Activated naive CD4-positive, alpha-beta T cell treated with anti-CD3 and anti-CD28 coated beads, Interleukin-2, amount 50 U/mL, for 72 hours (primary cell): ENCODE results near the gene OR2B3. TPM values are rescaled to one million over a fixed set of nuclear protein-coding genes. Genes with fewer than 3 reads are reported as not detected.
"Not testable (repeated sequence)": the region's sequence is repeated elsewhere in the genome, so short reads cannot be mapped to it uniquely, and the experiment has no call there.

Experiments
- ATAC-seq, 2 donors: fragments of 150-1000 bp; cut with Tn5 transposase; 2 replicates each; pipeline ENCODE4 v1.10.0; 2021; ENCODE audit warnings: mild to moderate bottlenecking in 2 of 2, moderate library complexity in 2 of 2
- DNase-seq, 2 donors: peaks; one replicate each; pipeline ENCODE4 v3.0.0; 2021 to 2022; ENCODE audit warnings: low spot score in 2 of 2
- H3K27ac Mint-ChIP-seq, 2 donors: one replicate each; pipeline ENCODE4 v1.8.0; 2022; ENCODE audit warnings: mild to moderate bottlenecking in 2 of 2, mixed read lengths in 2 of 2
- H3K36me3 Mint-ChIP-seq, 2 donors: one replicate each; pipeline ENCODE4 v1.8.0; 2022; ENCODE audit warnings: mixed read lengths in 2 of 2
- H3K9me3 Mint-ChIP-seq, 2 donors: one replicate each; pipeline ENCODE4 v1.8.0; 2022; ENCODE audit warnings: mixed read lengths in 2 of 2
- total RNA-seq, 2 donors: library from RNA; stranded (reverse); gene quantifications; one replicate each; pipeline ENCODE4 v1.2.3, GENCODE V29; 2022

OR2B3 gene
- not detected for total RNA-seq

GRCh38 chr6:29087213-29087612 lies at the start of gene OR2B3:
Gene OR2B3 (minus strand): TSS chr6:29087313. CDS start chr6:29087248, 65 bp downstream.
- H3K27ac Mint-ChIP-seq: no peak within 1 kb of the TSS
- H3K36me3 Mint-ChIP-seq: no peaks in the 10 kb centered on the region
- no peaks in the 10 kb centered on the region for H3K9me3 Mint-ChIP-seq
- no peak for DNase-seq
- no peak for ATAC-seq

GRCh38 chr6:29131691-29132090 lies 44.6 kb upstream of the OR2B3 start:
- no peak for ATAC-seq
- Mint-ChIP-seq H3K36me3 (no peaks in the 10 kb centered on the region), H3K9me3 (no peaks in the 10 kb centered on the region), H3K27ac (no peak overlapping the region)
- DNase-seq: no peak

- Mint-ChIP-seq H3K27ac (no peak overlapping the region), H3K9me3 (no peaks in the 10 kb centered on the region), H3K36me3 (no peaks in the 10 kb centered on the region)
- DNase-seq: no peak
- ATAC-seq: no peak
Observed at GRCh38 chr6:29130644-29131043, 43.5 kb upstream of the OR2B3 start.

- no peaks in the 10 kb centered on the region for H3K36me3 Mint-ChIP-seq
Observed at GRCh38 chr6:29129326-29130012, 42.4 kb upstream of the OR2B3 start.

GRCh38 chr6:29114964-29115363 lies 27.9 kb upstream of the OR2B3 start:
- not testable (repeated sequence) for H3K36me3 Mint-ChIP-seq, DNase-seq, ATAC-seq, H3K27ac Mint-ChIP-seq, H3K9me3 Mint-ChIP-seq

More at GRCh38 chr6:29129326-29130012, 42.4 kb upstream of the OR2B3 start:
- ATAC-seq (no peak), DNase-seq (no peak)
- Mint-ChIP-seq H3K27ac (no peak overlapping the region), H3K9me3 (no peaks in the 10 kb centered on the region)

- ATAC-seq (no peak), DNase-seq (no peak)
- Mint-ChIP-seq H3K36me3 (no peaks in the 10 kb centered on the region), H3K27ac (no peak overlapping the region), H3K9me3 (no peaks in the 10 kb centered on the region)
Observed at GRCh38 chr6:29112135-29112534, 25.0 kb upstream of the OR2B3 start.

GRCh38 chr6:29107758-29108157 lies 20.6 kb upstream of the OR2B3 start, which contains the start of gene OR2J3:
Gene OR2J3 (plus strand): TSS chr6:29108058. CDS start chr6:29111891, 3,833 bp downstream.
- H3K27ac Mint-ChIP-seq: no peak within 1 kb of the TSS
- no peaks in the 10 kb centered on the region for H3K36me3 Mint-ChIP-seq
- H3K9me3 Mint-ChIP-seq: no peaks in the 10 kb centered on the region
- DNase-seq: no peak
- no peak for ATAC-seq

- Mint-ChIP-seq H3K9me3 (no peaks in the 10 kb centered on the region), H3K36me3 (no peaks in the 10 kb centered on the region), H3K27ac (no peak within 1 kb of the TSS)
- DNase-seq (no peak), ATAC-seq (no peak)
Observed at GRCh38 chr6:29099190-29099589, 12.1 kb upstream of the OR2B3 start, which contains the start of gene OR2J1. Gene OR2J1 (plus strand): TSS chr6:29099490. CDS start chr6:29100943, 1,453 bp downstream.

- H3K36me3 Mint-ChIP-seq: no peaks in the 10 kb centered on the region
- DNase-seq (no peak), ATAC-seq (no peak)
- no peaks in the 10 kb centered on the region for H3K9me3 Mint-ChIP-seq
- no peak overlapping the region for H3K27ac Mint-ChIP-seq
Observed at GRCh38 chr6:29097803-29098202, 10.7 kb upstream of the OR2B3 start.

- Mint-ChIP-seq H3K27ac (no peak overlapping the region), H3K9me3 (no peaks in the 10 kb centered on the region), H3K36me3 (no peaks in the 10 kb centered on the region)
- DNase-seq: no peak
- no peak for ATAC-seq
Observed at GRCh38 chr6:29092957-29093356, 5.8 kb upstream of the OR2B3 start.

GRCh38 chr6:29082457-29082856 lies 4.7 kb downstream of the OR2B3 start:
- no peaks in the 10 kb centered on the region for H3K9me3 Mint-ChIP-seq

GRCh38 chr6:29081312-29081711 lies 5.8 kb downstream of the OR2B3 start:
- Mint-ChIP-seq H3K9me3 (no peaks in the 10 kb centered on the region), H3K36me3 (no peaks in the 10 kb centered on the region), H3K27ac (no peak overlapping the region)
- no peak for DNase-seq
- ATAC-seq: no peak

More at GRCh38 chr6:29082457-29082856, 4.7 kb downstream of the OR2B3 start:
- no peak for DNase-seq
- peak overlapping the region in 1 of 2 donors; percentile 65 for H3K27ac Mint-ChIP-seq
- no peak for ATAC-seq
- no peaks in the 10 kb centered on the region for H3K36me3 Mint-ChIP-seq

- DNase-seq (no peak), ATAC-seq (no peak)
- Mint-ChIP-seq H3K9me3 (no peaks in the 10 kb centered on the region), H3K36me3 (no peaks in the 10 kb centered on the region), H3K27ac (no peak overlapping the region)
Observed at GRCh38 chr6:29079203-29079602, 7.9 kb downstream of the OR2B3 start.

GRCh38 chr6:29071831-29072723 lies 15.0 kb downstream of the OR2B3 start:
- ATAC-seq (peak in 1 of 2 donors; percentile 31), DNase-seq (no peak)
- no peak overlapping the region for H3K27ac Mint-ChIP-seq
- H3K36me3 Mint-ChIP-seq: no peaks in the 10 kb centered on the region
- no peaks in the 10 kb centered on the region for H3K9me3 Mint-ChIP-seq

- Mint-ChIP-seq H3K36me3 (peaks cover 0 to 6% of the 10 kb centered on the region in 2 donors), H3K27ac (no peak overlapping the region), H3K9me3 (peaks cover 0 to 4% of the 10 kb centered on the region in 2 donors)
- ATAC-seq: no peak
- no peak for DNase-seq
Observed at GRCh38 chr6:29051680-29052079, 35.4 kb downstream of the OR2B3 start.

- DNase-seq: no peak
Observed at GRCh38 chr6:29045075-29045474, 42.0 kb downstream of the OR2B3 start, which contains the start of gene OR2W1. Gene OR2W1 (minus strand): TSS chr6:29045175. CDS start chr6:29045175, 0 bp downstream.

More at GRCh38 chr6:29045075-29045474, 42.0 kb downstream of the OR2B3 start, which contains the start of gene OR2W1:
- no peaks in the 10 kb centered on the region for H3K9me3 Mint-ChIP-seq
- no peak within 1 kb of the TSS for H3K27ac Mint-ChIP-seq
- ATAC-seq: no peak
- peaks cover 0 to 6% of the 10 kb centered on the region in 2 donors for H3K36me3 Mint-ChIP-seq
